Activated T-helper 17 cell treated with anti-CD3 and anti-CD28 coated beads, Interleukin-2, amount 50 U/mL, for 72 hours (primary cell): ENCODE measurements around the gene PC. TPM values are rescaled to one million over a fixed set of nuclear protein-coding genes. Genes with fewer than 3 reads are reported as not detected.
A peak's percentile ranks its signal among the peaks of the same experiment; 100 is the strongest.

Source experiments
- ATAC-seq: fragments of 150-1000 bp; cut with Tn5 transposase; replicated peaks from 2 replicates; pipeline ENCODE4 v1.10.0; 2021; ENCODE audit warnings: mild to moderate bottlenecking, moderate library complexity
- H3K27ac Mint-ChIP-seq: one replicate; pipeline ENCODE4 v1.8.0; 2022; ENCODE audit warnings: mixed read lengths
- H3K27me3 Mint-ChIP-seq: one replicate; pipeline ENCODE4 v1.8.0; 2022; ENCODE audit warnings: mixed read lengths
- H3K36me3 Mint-ChIP-seq: one replicate; pipeline ENCODE4 v1.8.0; 2022; ENCODE audit warnings: low read depth, mild to moderate bottlenecking, mixed read lengths
- H3K4me1 Mint-ChIP-seq: one replicate; pipeline ENCODE4 v1.8.0; 2022; ENCODE audit warnings: mixed read lengths
- H3K4me3 Mint-ChIP-seq: one replicate; pipeline ENCODE4 v1.8.0; 2022; ENCODE audit warnings: mild to moderate bottlenecking, mixed read lengths
- H3K9me3 Mint-ChIP-seq: one replicate; pipeline ENCODE4 v1.8.0; 2022; ENCODE audit warnings: mixed read lengths
- total RNA-seq, 2 donors: library from RNA; stranded (reverse); gene quantifications; one replicate each; pipeline ENCODE4 v1.2.3, GENCODE V29; 2022

Gene PC
- total RNA-seq, 2 donors from 2014 or later, result 8.4 to 10.9 TPM

- no peaks in the 10 kb centered on the region for H3K36me3 Mint-ChIP-seq
- no peaks in the 10 kb centered on the region for H3K4me1 Mint-ChIP-seq
- H3K27me3 Mint-ChIP-seq, result peaks cover 11% of the 10 kb centered on the region
- ATAC-seq, result no peak
- no peak overlapping the region for H3K4me3 Mint-ChIP-seq
- no peaks in the 10 kb centered on the region for H3K9me3 Mint-ChIP-seq
- no peak overlapping the region for H3K27ac Mint-ChIP-seq
Observed at GRCh38 chr11:66987924-66988637, 29.9 kb upstream of the PC start.

GRCh38 chr11:66987158-66987620, 29.0 kb upstream of the PC start:
- H3K4me3 Mint-ChIP-seq, result no peak overlapping the region
- H3K36me3 Mint-ChIP-seq, result no peaks in the 10 kb centered on the region
- no peak for ATAC-seq
- H3K4me1 Mint-ChIP-seq, result no peaks in the 10 kb centered on the region
- no peaks in the 10 kb centered on the region for H3K9me3 Mint-ChIP-seq
- no peak overlapping the region for H3K27ac Mint-ChIP-seq
- H3K27me3 Mint-ChIP-seq, result peaks cover 11% of the 10 kb centered on the region

GRCh38 chr11:66986178-66986545, 28.0 kb upstream of the PC start:
- peaks cover 7% of the 10 kb centered on the region for H3K27me3 Mint-ChIP-seq
- no peak overlapping the region for H3K27ac Mint-ChIP-seq
- no peak for ATAC-seq
- no peaks in the 10 kb centered on the region for H3K4me1 Mint-ChIP-seq
- H3K9me3 Mint-ChIP-seq, result no peaks in the 10 kb centered on the region
- H3K4me3 Mint-ChIP-seq, result no peak overlapping the region
- H3K36me3 Mint-ChIP-seq, result no peaks in the 10 kb centered on the region

GRCh38 chr11:66985508-66986177, 27.5 kb upstream of the PC start:
- no peaks in the 10 kb centered on the region for H3K36me3 Mint-ChIP-seq
- H3K9me3 Mint-ChIP-seq, result no peaks in the 10 kb centered on the region
- no peaks in the 10 kb centered on the region for H3K4me1 Mint-ChIP-seq
- no peak overlapping the region for H3K27ac Mint-ChIP-seq
- H3K4me3 Mint-ChIP-seq, result no peak overlapping the region
- H3K27me3 Mint-ChIP-seq, result peaks cover 7% of the 10 kb centered on the region
- ATAC-seq, result no peak

GRCh38 chr11:66983275-66983924, 25.2 kb upstream of the PC start:
- Mint-ChIP-seq H3K4me3 (no peak overlapping the region), H3K27ac (no peak overlapping the region), H3K36me3 (no peaks in the 10 kb centered on the region), H3K27me3 (peaks cover 2% of the 10 kb centered on the region), H3K4me1 (no peaks in the 10 kb centered on the region), H3K9me3 (no peaks in the 10 kb centered on the region)
- no peak for ATAC-seq

- no peaks in the 10 kb centered on the region for H3K4me1 Mint-ChIP-seq
- no peaks in the 10 kb centered on the region for H3K9me3 Mint-ChIP-seq
- H3K36me3 Mint-ChIP-seq, result no peaks in the 10 kb centered on the region
- no peaks in the 10 kb centered on the region for H3K27me3 Mint-ChIP-seq
- peak; percentile 38 for ATAC-seq
- H3K27ac Mint-ChIP-seq, result no peak overlapping the region
- no peak overlapping the region for H3K4me3 Mint-ChIP-seq
Observed at GRCh38 chr11:66981976-66982578, 23.9 kb upstream of the PC start.

- H3K4me1 Mint-ChIP-seq, result no peaks in the 10 kb centered on the region
Observed at GRCh38 chr11:66979336-66979980, 21.3 kb upstream of the PC start.

GRCh38 chr11:66978717-66979116, 20.5 kb upstream of the PC start:
- Mint-ChIP-seq H3K36me3 (no peaks in the 10 kb centered on the region), H3K27ac (no peak overlapping the region), H3K4me1 (no peaks in the 10 kb centered on the region), H3K4me3 (no peak overlapping the region), H3K9me3 (no peaks in the 10 kb centered on the region), H3K27me3 (peaks cover 8% of the 10 kb centered on the region)
- no peak for ATAC-seq

More at GRCh38 chr11:66979336-66979980, 21.3 kb upstream of the PC start:
- Mint-ChIP-seq H3K4me3 (no peak overlapping the region), H3K27ac (no peak overlapping the region), H3K36me3 (no peaks in the 10 kb centered on the region), H3K27me3 (peaks cover 8% of the 10 kb centered on the region), H3K9me3 (no peaks in the 10 kb centered on the region)
- no peak for ATAC-seq

GRCh38 chr11:66978229-66978628, 20.0 kb upstream of the PC start:
- Mint-ChIP-seq H3K36me3 (no peaks in the 10 kb centered on the region), H3K9me3 (no peaks in the 10 kb centered on the region), H3K27me3 (peaks cover 8% of the 10 kb centered on the region), H3K4me1 (no peaks in the 10 kb centered on the region), H3K4me3 (no peak overlapping the region), H3K27ac (no peak overlapping the region)
- no peak for ATAC-seq

- no peak for ATAC-seq
- Mint-ChIP-seq H3K4me3 (no peak overlapping the region), H3K9me3 (no peaks in the 10 kb centered on the region), H3K4me1 (no peaks in the 10 kb centered on the region), H3K27ac (no peak overlapping the region), H3K27me3 (peaks cover 8% of the 10 kb centered on the region), H3K36me3 (no peaks in the 10 kb centered on the region)
Observed at GRCh38 chr11:66976925-66977324, 18.7 kb upstream of the PC start.

- Mint-ChIP-seq H3K27me3 (peaks cover 11% of the 10 kb centered on the region), H3K27ac (peak overlapping the region; percentile 63), H3K9me3 (no peaks in the 10 kb centered on the region), H3K4me1 (peaks cover under 1% of the 10 kb centered on the region), H3K36me3 (no peaks in the 10 kb centered on the region), H3K4me3 (no peak overlapping the region)
- ATAC-seq, result no peak
Observed at GRCh38 chr11:66976028-66976467, 17.9 kb upstream of the PC start.

- peak overlapping the region; percentile 63 for H3K27ac Mint-ChIP-seq
- H3K27me3 Mint-ChIP-seq, result peaks cover 11% of the 10 kb centered on the region
- no peaks in the 10 kb centered on the region for H3K36me3 Mint-ChIP-seq
- no peaks in the 10 kb centered on the region for H3K9me3 Mint-ChIP-seq
- peaks cover 6% of the 10 kb centered on the region for H3K4me1 Mint-ChIP-seq
- ATAC-seq, result no peak
- no peak overlapping the region for H3K4me3 Mint-ChIP-seq
Observed at GRCh38 chr11:66975405-66976027, 17.3 kb upstream of the PC start.

GRCh38 chr11:66974724-66975404, 16.7 kb upstream of the PC start, which contains the start of gene C11orf86:
Gene C11orf86, plus strand, starts transcription at chr11:66975304. Its CDS starts 59 bp downstream, at chr11:66975363.
- H3K27me3 Mint-ChIP-seq, result peaks cover 11% of the 10 kb centered on the region
- H3K27ac Mint-ChIP-seq, result peak within 1 kb of the TSS; percentile 63
- peaks cover 11% of the 10 kb centered on the region for H3K4me1 Mint-ChIP-seq
- H3K4me3 Mint-ChIP-seq, result no peak within 1 kb of the TSS
- no peaks in the 10 kb centered on the region for H3K36me3 Mint-ChIP-seq
- ATAC-seq, result no peak
- H3K9me3 Mint-ChIP-seq, result no peaks in the 10 kb centered on the region
